Measurements from ENCODE around the gene ZP1. TPM values are rescaled to one million over a fixed set of nuclear protein-coding genes. Genes with fewer than 3 reads are reported as not detected.

ZP1 gene
- total and polyA plus RNA-seq, 2 of the 13 experiments (the other 11 are each of a cell fraction or from before 2014, with no cell fraction given), result 0.16 TPM; not detected in 1

DNA sequence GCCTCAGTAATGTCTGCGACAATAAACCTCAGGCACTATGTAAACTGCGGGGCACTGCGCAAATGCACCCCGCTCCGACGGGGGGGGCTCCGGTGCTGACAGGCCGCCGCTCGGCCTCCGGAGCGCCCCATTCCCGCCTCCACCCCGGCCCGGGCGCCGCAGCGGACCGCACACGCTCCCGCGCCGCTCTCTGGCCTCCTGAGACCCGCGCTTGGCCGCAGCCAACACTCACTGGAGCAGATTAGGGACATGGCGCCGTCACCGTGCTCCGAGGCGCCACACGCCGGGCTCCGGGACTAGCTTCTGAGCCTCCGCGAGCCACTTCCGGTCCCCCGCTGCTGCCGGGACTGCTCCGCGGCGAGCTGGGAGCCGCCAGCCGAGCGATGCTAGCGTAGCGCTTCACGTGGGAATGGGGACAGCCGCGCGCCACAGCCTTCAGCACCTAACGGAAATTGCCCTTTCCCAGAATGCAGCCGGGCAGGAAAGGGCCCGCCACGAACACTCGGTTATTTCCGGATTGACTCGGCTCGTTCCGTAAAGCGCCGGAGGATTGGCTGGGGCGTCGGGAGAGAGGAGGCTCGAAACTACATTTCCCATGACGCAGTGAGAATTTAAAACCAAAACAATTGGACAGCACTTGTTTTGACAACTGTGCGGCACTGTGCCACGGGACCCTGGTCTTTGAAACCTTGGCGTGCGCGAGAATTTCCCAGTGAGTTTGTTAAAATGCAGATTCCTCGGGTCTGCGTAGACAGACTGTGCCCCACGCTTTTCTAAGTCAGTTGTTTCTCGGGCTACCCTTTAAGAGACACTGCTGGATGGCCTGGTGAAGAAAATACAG lies 39.0 kb downstream of the ZP1 start, which contains the start of gene PRPF19 (continued):
- TF ChIP-seq AKNA (CRISPR knock-in tag; IDR thresholded peaks at IDR 0.05; ENCODE audit: borderline replicate concordance) (no peak), ZFP91 (CRISPR knock-in tag; IDR thresholded peaks at IDR 0.05; ENCODE audit: borderline replicate concordance) (peak; percentile 92), RFX5 (IDR thresholded peaks at IDR 0.05; ENCODE audit: low read depth, low read length) (no peak), ARID3A (IDR thresholded peaks at IDR 0.05; ENCODE audit: low read depth, low read length) (no peak), ZNF205 (CRISPR knock-in tag; IDR thresholded peaks at IDR 0.05) (no peak), ISX (CRISPR knock-in tag; conservative IDR thresholded peaks at IDR 0.05) (no peak), KAT7 (CRISPR knock-in tag; IDR thresholded peaks at IDR 0.05; ENCODE audit: borderline replicate concordance) (peak; percentile 35; the same call in 1 of the 2 replicates), NFIC (IDR thresholded peaks at IDR 0.05; ENCODE audit: low read length) (no peak), ZFP36L1 (CRISPR knock-in tag; IDR thresholded peaks at IDR 0.05) (no peak), ZNF337 (CRISPR knock-in tag; IDR thresholded peaks at IDR 0.05; ENCODE audit: borderline replicate concordance, low read depth) (no peak), ZNF660 (CRISPR knock-in tag; IDR thresholded peaks at IDR 0.05; ENCODE audit: borderline replicate concordance, low read depth) (no peak), ZSCAN9 (CRISPR knock-in tag; IDR thresholded peaks at IDR 0.05; ENCODE audit: borderline replicate concordance) (no peak), ZNF598 (CRISPR knock-in tag; IDR thresholded peaks at IDR 0.05; ENCODE audit: borderline replicate concordance) (peak; percentile 95; the same call in 1 of the 2 replicates)
- TF ChIP-seq, protein P1, sequence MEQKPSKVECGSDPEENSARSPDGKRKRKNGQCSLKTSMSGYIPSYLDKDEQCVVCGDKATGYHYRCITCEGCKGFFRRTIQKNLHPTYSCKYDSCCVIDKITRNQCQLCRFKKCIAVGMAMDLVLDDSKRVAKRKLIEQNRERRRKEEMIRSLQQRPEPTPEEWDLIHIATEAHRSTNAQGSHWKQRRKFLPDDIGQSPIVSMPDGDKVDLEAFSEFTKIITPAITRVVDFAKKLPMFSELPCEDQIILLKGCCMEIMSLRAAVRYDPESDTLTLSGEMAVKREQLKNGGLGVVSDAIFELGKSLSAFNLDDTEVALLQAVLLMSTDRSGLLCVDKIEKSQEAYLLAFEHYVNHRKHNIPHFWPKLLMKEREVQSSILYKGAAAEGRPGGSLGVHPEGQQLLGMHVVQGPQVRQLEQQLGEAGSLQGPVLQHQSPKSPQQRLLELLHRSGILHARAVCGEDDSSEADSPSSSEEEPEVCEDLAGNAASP (CRISPR knock-in tag; IDR thresholded peaks at IDR 0.05; ENCODE audit: borderline replicate concordance), result no peak
- TF ChIP-seq, protein P2, sequence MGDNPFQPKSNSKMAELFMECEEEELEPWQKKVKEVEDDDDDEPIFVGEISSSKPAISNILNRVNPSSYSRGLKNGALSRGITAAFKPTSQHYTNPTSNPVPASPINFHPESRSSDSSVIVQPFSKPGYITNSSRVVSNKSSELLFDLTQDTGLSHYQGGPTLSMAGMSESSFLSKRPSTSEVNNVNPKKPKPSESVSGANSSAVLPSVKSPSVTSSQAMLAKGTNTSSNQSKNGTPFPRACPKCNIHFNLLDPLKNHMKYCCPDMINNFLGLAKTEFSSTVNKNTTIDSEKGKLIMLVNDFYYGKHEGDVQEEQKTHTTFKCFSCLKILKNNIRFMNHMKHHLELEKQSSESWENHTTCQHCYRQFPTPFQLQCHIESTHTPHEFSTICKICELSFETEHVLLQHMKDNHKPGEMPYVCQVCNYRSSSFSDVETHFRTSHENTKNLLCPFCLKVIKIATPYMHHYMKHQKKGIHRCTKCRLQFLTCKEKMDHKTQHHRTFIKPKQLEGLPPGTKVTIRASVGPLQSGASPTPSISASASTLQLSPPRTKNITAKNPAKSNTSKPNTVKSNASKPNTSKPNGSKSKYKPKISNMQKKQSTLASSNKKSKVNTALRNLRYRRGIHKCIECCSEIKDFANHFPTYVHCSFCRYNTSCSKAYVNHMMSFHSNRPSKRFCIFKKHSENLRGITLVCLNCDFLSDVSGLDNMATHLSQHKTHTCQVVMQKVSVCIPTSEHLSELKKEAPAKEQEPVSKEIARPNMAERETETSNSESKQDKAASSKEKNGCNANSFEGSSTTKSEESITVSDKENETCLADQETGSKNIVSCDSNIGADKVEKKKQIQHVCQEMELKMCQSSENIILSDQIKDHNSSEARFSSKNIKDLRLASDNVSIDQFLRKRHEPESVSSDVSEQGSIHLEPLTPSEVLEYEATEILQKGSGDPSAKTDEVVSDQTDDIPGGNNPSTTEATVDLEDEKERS (CRISPR knock-in tag; IDR thresholded peaks at IDR 0.05), result 0 out of 2 replicates have a peak, but pooled peaks have one; percentile 30
